C4-2B (cell line): ENCODE results near the gene LRRC46.

ENCODE experiments used
- ZFX ChIP-seq: fragments of 450-650 bp; IDR thresholded peaks from 2 replicates; pipeline ENCODE4 v1.6.1; 2017
- TF ChIP-seq, protein P1 (sequence below): fragments of 450-650 bp; conservative IDR thresholded peaks from 2 replicates; pipeline ENCODE4 v1.5.1; 2017; ENCODE audit warnings: mild to moderate bottlenecking

GRCh38 chr17:47884427-47884740, 52.9 kb downstream of the LRRC46 start:
- TF ChIP-seq, protein P1, sequence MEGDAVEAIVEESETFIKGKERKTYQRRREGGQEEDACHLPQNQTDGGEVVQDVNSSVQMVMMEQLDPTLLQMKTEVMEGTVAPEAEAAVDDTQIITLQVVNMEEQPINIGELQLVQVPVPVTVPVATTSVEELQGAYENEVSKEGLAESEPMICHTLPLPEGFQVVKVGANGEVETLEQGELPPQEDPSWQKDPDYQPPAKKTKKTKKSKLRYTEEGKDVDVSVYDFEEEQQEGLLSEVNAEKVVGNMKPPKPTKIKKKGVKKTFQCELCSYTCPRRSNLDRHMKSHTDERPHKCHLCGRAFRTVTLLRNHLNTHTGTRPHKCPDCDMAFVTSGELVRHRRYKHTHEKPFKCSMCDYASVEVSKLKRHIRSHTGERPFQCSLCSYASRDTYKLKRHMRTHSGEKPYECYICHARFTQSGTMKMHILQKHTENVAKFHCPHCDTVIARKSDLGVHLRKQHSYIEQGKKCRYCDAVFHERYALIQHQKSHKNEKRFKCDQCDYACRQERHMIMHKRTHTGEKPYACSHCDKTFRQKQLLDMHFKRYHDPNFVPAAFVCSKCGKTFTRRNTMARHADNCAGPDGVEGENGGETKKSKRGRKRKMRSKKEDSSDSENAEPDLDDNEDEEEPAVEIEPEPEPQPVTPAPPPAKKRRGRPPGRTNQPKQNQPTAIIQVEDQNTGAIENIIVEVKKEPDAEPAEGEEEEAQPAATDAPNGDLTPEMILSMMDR: no peak
- no peak for TF ChIP-seq ZFX
